ENCODE data around the gene NDUFS6.

GRCh38 chr5:1834022-1834551 is 32.9 kb downstream of the NDUFS6 start:
- TF ChIP-seq CTCF (conservative IDR thresholded peaks at IDR 0.05; ENCODE audit: low read depth, low read length) (no peak), EZH2 (IDR thresholded peaks at IDR 0.05; ENCODE audit: low read length, unreplicated experiment) (no peak), EZH2phosphoT487 (IDR thresholded peaks at IDR 0.05; ENCODE audit: borderline replicate concordance, low read length) (no peak)
